GM19438 (cell line): ENCODE results near the gene ROPN1B.
"Not testable (repeated sequence)": the region's sequence is repeated elsewhere in the genome, so short reads cannot be mapped to it uniquely, and the experiment has no call there.

Experiments used
- ATAC-seq: cut with Tn5 transposase; IDR thresholded peaks from one replicate; pipeline ENCODE4 v1.9.1; 2021; ENCODE audit warnings: low read depth; ENCODE audit not compliant: unreplicated experiment

ROPN1B gene

DNA sequence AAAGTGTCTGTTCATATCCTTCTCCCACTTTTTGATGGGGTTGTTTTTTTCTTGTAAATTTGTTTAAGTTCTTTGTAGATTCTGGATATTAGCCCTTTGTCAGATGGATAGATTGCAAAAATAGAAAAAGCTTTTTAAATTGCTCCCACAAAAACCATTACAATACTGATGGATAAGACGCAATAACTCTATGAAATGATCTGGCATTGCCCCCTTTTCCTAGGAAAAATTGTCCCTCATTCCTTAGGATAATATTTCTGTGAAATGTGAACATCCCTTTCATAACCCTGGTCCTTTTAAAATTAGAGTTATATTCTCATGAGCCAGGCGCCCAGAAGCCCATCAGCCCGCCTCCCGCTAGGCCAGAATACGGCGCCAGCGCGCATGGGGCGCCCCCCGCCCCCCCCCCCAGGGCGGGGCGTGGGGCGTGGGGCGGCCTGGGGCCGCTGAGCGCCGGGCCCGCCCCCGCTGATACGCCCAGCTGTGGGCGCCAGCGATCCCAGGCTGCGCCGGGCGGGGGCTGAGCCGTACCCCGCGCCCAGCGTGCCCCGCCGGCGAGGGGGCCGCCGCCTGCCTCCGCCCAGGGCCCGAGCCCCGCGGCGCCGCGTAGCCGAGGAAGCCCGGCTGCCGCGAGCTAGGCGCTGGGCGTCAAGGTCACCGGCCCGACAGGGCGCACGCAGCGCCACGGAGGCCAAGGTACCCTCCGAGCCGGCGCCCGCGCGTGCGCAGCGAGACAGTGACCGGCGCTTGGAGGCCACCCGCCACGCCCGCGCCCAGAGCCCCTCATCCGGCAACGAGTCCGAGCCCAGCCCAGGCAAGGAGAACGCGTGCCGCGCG, 11.1 kb upstream of the ROPN1B start:
- ATAC-seq = no peak

DNA sequence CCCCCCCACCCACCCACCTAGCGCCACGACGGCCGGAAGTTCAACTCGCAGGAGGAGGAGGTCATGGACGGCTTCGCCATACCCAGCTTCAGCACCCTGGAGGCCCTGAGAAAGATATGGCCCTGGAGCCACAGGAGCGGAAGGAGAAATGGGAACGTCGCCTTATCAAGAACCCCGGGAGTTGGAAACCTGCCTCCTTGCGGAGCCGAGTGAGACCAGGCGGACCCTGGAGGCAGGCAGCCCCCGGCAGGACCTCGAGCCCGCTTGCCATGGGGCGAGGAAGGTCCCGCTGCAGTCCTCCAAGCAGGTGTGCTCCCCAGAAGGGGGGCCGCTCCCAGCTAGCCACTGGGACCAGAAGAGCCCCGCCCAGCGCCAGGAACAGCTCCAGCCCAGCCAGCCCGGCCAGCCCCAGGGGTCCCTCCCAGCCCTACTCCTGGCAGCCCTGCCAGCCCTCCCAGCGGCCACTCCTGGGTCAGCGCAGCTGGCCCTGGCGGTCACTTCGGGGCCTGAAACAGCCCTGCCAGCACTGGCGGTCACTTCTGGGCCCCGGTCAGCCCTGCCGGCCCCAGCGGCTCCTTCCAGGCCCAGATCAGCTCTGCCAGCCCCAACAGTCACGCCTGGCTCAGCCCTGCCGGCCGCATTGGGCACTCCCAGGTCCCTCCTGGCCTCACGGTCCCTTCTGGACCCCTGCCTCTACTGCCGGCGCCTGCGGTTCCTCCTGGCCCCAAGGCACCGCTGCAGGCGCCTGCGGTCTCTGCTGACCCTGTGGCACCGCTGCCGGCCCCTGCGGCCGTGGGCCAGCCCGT, 10.3 kb upstream of the ROPN1B start:
- ATAC-seq = no peak

DNA sequence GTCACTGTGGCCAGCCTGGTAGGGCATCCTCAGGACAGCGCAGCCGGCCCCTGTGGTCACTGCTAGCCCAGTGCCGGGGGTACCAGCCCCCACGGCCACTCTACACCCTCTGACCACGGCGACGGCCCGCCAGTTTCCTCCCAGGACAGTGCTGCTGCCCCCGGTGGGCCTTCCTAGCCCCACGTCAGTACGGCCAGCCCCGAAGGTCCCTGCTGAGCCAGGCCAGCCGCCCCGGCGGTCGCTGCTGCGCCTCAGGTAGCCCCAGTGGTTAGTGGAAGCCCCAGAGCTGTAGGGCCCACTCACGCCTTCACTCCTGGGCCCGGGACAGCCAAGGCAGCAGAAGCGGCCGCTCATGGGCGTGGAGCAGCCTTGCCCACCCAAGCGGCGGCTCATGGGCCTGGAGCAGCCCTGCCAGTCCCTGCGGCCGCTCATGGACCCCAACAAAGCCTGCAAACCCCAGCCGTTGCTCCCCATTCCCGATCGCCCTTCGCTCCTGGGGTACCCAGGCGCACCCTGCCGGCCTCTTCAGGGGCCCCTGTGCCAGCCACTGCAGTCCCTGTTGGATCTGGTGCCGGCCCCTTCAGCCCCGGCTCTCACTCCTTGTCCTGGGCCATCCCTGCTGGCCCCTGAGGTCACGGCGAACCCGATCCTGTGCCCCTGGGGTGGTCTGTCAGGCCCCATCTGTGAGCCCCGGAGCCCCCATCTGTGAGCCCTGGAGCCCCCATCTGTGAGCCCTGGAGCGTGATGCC, 9.5 kb upstream of the ROPN1B start:
- no peak for ATAC-seq

DNA sequence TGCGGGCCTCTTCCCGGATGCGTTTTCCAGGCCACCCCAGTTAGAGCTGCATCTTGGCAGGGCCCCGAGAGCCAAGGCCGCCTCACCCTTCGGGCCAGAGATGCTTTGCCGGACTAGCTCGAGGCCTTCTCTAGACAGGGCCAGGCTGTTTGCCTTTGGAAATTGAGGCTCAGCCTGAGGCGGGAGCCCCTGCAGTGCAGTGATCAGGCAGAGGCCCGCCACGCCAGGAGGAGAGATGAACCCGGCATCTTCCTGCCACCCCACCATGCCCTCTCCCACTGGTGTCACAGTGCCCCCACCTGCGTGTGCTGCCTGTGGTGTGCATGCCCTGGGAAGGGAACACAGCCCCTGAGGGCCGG, 8.9 kb upstream of the ROPN1B start:
- ATAC-seq = no peak

DNA sequence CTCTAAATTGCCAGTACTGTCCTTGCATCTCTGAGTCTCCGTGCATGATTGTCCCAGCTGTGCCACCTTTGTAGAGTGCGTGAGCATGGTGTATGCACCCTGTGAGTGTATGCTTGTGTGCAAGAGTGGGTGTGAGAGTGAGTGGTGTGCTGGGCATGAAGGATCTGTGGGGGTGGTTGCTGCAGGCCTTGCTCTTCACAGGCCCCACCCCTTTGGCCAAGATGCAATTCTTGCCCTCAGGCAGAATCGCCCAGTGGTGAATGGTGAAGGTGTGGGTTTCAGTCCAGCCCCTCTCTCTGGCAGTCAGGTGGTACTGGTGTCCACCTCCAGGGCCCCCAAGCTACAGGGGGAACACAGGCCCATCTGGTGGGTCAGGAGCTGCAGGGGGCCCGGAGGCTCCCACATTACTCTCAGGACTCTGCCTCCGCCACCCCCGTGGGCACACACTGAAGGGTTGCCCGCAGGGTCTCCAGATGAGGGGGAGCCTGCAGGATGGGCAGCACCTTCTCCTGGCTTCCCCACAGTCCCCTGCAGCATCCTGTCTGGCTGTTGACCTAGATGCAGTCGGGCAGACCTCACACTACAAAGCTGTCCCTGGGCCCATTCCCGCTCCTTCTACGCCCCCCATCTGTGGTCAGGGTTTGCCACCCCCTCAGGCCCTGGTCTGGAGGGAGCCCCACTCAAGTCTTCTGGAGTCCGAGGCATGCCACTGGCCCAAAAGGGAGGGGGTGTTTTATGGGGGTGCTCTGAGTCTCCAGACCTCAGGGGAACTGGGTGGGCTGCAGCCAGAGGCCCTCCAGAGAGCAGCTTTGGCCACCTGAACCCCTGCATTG, 8.3 kb upstream of the ROPN1B start:
- ATAC-seq = no peak

DNA sequence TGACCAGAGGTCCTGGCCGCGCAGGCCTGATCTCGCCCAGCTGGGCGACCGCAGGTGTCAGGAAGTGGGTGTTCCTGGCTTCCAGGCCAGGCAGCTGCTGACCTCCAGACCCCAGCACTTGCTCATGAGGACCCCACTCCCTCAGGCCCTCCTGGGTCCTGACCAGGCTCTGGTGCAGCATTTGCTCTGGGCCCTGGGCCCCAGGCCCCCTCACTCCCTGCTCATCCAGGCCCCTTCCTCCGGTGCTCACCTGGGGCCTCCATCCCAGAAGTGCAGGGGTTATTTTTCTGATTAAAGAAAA, 7.7 kb upstream of the ROPN1B start:
- no peak for ATAC-seq

DNA sequence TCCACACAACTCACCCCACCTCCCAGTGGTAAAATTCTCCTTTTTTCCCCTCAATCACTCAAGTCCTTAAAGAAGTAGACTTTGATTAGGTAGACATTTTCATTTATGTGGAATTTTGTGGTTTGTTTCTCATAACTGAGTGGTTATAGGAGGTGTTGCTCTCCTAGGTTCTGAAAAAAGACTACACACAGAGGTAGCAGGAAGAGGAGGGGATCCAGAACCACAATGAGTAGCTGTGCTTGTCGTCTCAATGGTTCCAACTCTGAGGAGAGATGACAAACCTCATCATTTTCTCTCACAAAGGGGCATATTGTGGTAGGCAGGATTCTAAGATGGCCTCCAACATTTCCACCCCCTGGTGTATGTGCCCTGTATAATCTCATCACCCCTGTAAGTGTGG, 5.1 kb upstream of the ROPN1B start:
- not testable (repeated sequence) for ATAC-seq

DNA sequence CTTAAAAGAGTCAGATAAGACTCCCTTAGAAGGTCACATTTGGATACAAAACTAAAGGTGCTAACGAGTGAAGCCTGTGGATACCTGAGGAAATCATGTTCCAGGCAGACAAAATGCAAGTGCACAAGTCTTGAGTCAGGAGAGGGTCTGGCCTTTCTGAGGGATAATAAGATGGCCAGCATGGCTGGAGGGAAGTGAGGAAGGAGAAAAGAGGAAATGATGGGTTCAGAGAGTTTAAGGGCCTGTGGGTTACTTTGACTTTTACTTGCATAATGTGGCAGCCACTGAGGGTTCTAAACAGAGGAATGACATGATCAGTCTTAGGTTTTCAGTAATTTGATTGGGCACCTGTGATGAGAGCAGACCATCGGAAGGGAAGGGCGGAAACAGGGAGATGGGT, 3.5 kb upstream of the ROPN1B start:
- ATAC-seq = no peak

DNA sequence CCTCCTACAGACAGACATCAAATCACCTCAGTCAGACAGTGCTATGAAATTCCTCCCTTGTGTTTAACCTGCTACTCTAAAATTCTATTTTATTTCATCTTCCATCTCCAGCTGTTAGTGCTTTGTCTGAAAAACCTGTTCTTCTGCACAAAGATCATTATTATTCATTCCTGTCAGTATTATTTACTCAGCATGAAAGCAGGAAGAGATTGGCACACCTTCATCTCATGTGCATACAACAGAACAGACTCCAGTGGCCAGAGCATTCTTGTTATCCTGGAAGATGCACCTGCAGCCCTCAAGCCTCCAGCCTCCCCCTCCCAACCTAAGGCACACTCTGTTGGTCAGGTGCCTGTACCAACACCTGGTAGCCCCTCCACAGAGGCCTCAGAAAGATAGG, 1.8 kb upstream of the ROPN1B start:
- ATAC-seq = no peak

DNA sequence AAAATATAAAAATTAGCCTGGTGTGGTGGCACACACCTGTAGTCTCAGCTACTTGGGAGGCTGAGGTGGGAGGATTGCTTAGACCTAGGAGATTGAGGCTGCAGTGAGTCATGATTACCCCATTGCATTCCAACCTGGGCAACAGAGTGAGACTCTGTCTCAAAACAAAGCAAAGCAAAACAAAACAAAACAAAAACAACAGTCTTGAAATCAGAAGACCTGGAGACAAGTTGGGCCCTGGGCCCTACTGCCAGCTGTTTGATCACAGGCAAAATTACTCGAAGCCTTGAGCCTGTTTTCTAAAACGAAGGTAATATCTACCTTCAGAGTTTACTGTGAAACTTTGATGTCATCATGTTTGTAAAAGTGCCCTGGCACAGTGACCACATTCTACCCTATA, 857 bp upstream of the ROPN1B start:
- ATAC-seq = not testable (repeated sequence)

DNA sequence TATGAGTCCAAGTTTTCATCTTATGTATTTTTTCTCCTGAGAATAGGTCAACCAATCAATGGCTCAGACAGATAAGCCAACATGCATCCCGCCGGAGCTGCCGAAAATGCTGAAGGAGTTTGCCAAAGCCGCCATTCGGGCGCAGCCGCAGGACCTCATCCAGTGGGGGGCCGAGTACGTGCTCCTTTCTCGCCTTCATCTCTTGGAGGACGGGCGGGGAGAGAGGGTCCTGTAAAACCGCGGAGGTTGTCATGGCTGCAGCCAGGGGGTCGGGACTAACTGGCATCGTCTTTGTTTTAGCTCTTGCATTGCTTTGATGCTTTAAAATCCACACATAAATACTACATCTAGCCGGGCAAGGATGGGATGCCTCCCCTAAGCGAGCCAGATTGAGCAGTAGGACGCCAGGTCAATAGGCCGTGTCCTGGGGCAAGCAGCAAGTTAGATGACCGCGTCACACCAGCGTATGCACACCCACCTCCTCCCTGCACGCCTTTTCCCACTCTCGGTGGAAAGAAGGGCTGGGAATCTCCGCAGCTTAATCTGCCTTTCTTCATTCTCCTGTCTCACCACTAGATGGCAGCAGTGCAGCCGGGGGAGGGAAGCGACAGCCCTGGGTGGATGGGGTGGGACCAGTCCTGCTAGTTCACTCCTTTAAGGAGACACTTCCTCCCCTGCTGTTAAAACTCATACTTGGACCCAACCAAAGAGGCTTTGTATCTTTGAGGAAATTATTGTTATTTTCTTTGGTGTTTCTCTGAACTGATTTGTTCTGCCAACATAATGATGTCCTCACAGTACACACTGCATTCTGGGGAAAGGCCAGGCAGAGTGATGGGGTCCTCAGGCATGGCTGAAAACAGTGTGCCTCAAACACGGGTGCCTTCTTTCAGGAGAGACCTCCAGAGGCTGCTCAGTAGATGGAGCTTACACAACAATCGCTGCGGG, 3.3 kb downstream of the ROPN1B start:
- peak; percentile 79 for ATAC-seq

DNA sequence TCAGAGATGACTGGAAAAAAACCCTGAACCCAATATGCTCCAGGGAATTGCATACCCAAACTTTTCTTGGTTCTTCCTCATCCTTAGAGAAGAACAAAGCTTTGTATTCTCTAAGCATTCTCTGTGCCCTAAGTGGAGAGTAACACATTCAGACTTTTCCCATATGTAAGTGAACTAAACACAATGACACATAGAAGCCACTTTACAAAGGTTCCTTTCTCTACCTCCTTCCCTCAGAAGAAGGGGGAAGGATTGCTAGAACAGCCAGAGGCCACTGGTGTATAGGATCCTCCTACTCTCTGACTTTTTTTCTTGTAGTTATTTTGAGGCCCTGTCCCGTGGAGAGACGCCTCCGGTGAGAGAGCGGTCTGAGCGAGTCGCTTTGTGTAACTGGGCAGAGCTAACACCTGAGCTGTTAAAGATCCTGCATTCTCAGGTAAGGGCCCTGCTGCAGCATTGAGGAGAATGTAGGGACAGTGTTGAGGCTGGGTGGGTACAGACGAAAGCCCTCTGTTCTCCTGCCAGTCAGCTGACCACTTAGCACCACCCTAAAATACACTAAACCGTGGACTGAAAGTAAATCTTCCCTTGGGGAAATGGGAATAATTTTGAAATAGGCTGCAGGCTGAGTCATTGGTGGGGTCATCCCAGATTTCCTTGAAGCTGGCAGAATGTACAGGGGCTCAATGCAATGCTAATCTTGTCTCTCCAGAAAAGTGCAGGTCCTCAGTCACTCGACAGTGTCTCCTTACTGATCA, 6.4 kb downstream of the ROPN1B start:
- ATAC-seq = not testable (repeated sequence)

DNA sequence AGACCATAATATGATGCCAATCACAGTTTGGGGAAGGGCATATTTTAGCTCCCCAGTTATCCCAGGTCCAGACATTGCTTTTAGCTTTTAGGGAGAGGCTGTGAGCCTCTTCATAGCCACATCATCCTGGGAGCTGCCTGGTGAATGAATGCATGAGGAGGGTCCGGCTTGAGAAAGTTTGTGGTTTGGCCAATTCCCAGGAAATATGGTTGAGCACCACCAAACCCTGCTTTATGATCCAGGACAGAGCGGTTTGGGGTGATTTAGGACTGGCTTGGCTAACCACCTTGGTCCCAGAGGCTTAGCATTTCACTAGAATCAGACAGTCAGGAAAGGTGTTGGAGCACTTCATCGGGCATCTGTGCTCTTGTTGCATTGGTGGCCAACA, 7.0 kb downstream of the ROPN1B start:
- ATAC-seq = not testable (repeated sequence)

DNA sequence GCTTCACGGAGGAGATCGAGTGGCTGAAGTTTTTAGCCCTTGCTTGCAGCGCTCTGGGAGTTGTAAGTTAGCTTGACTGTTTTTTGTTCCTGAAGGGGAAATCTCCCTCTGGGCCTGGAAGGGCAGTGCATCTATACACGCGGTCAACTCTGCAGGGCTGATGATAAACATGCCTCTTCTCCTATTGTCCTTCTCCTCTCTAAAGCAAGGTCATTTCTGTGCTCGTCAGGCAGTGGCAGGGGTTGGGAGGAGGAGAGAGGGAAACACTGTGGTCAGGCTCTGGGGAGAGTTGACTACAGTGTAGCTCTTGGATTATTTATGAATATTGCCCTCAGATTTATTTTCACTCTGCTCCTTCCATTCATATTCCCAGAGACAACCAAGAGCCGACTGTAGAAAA, 8.1 kb downstream of the ROPN1B start:
- not testable (repeated sequence) for ATAC-seq

DNA sequence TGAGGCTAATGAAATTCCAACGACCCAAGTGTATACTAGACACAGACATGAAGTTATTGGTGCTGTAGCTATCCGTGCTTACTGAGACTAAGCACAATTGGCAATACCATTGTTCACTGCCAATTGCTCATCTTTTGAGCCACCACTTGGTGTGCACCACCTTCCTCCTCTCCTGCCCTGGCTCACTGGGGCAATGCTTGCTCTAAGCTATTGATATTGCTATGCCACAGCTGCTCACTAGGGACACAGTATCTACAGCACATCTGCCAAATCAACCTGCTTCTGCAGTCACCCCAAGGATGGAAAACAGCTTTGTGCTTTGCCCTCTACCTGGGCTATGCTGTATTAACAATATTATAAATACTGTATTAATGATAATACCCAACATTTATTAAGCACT, 16.0 kb downstream of the ROPN1B start:
- ATAC-seq = not testable (repeated sequence)

DNA sequence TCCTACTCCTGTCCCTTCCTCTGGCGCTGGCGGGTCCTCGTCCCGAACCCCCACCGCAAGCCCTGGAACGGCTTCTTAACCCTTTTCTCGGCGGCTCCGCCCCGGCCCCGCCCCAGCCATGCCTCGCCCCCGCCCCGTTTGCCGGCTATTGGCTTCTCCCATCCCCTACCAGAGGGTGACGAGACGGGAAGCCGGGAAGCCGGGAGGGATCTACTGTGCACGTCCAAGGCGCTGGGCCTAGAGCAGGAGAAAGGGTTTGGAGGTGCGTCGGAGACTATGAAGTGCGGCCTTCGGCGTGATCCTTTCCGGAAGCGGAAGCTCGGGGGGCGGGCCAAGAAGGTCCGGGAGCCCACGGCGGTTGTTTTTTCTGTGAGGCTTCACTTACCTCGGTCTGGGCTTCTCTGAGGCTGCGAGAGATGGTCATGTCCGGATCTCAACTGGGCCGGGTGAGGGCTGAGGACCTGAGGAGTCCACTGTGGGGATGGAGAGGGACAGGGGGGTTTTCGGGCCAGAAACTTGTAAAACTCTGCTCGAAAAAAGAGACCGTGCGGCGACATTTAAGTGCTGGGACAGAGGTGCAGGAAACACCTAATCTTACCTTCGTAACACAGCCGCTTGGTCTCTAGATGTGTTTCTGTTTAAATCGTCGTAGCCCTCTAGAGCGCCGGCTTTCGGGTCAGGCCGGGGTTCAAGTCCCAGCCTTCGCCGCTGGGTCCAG, 21.4 kb downstream of the ROPN1B start:
- ATAC-seq = peak; percentile 95

DNA sequence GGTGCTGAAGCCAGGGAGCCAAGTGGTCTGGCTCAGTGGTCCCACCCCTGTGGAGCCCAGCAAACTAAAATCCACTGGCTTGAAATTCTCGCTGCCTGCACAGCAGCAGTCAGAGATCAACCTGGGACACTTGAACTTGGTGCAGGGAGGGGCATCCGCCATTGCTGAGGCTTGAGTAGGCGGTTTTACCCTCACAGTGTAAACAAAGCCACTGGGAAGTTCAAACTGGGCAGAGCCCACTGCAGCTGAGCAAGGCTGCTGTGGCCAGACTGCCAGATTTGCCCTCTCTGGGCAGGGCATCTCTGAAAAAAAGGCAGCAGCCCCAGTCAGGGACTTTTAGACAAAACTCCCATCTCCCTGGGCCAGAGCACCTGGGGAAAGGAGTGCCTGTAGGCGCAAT, 27.8 kb downstream of the ROPN1B start:
- not testable (repeated sequence) for ATAC-seq

DNA sequence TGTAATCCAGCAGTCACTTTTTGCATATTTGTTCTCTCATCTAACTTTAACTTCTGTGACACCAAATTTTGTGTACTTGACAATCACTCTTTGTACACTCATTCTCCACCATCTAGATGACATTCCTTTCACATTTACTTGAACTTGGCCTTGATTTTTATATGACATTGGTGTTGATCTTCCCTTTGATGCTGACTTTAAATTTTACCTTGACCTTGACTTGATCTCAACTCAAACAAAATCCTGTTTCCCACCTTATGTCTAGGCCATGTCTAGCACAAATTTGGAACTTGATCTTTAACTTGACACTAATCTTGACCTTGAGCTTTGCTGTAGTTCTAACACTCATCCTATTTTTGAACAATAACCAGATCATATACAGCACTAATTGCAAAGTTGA, 33.2 kb downstream of the ROPN1B start:
- no peak for ATAC-seq
